ENCODE results near the gene IPP.
"Not testable (repeated sequence)": the region's sequence is repeated elsewhere in the genome, so short reads cannot be mapped to it uniquely, and the experiment has no call there.

IPP gene

GRCh38 chr1:45739137-45739536 is 11.3 kb downstream of the IPP start:
- no peak for DNase-seq

- DNase-seq = no peak
Observed at GRCh38 chr1:45730780-45731319, 19.6 kb downstream of the IPP start.

GRCh38 chr1:45730075-45730779 is 20.2 kb downstream of the IPP start:
- DNase-seq = peak; percentile 17 to 70

- not testable (repeated sequence) for DNase-seq
Observed at GRCh38 chr1:45726007-45726406, 24.4 kb downstream of the IPP start.

GRCh38 chr1:45723248-45723930 is 27.1 kb downstream of the IPP start:
- DNase-seq = peak in 1 of 2 donors; percentile 14

GRCh38 chr1:45722809-45723208 is 27.6 kb downstream of the IPP start:
- peak; percentile 63 to 66 for DNase-seq

- peak in 1 of 2 donors; percentile 16 for DNase-seq
Observed at GRCh38 chr1:45721207-45721606, 29.2 kb downstream of the IPP start.

- no peak for DNase-seq
Observed at GRCh38 chr1:45718289-45718688, 32.2 kb downstream of the IPP start.

GRCh38 chr1:45717386-45717785 is 33.1 kb downstream of the IPP start:
- DNase-seq = not testable (repeated sequence)

GRCh38 chr1:45716700-45717099 is 33.8 kb downstream of the IPP start:
- DNase-seq = no peak

- no peak for DNase-seq
Observed at GRCh38 chr1:45713711-45714110, 36.7 kb downstream of the IPP start.

GRCh38 chr1:45704637-45705036 is 45.8 kb downstream of the IPP start:
- no peak for DNase-seq

- no peak for DNase-seq
Observed at GRCh38 chr1:45694823-45695222, 55.6 kb downstream of the IPP start.

GRCh38 chr1:45693811-45694210 is 56.6 kb downstream of the IPP start:
- not testable (repeated sequence) for DNase-seq

- peak; percentile 80 to 93 for DNase-seq
Observed at GRCh38 chr1:45687754-45688740, 62.4 kb downstream of the IPP start, which contains the start of gene TMEM69. Gene TMEM69 (plus strand): TSS chr1:45688181. CDS start chr1:45691069, 2,888 bp downstream.

GRCh38 chr1:45687014-45687753 is 63.3 kb downstream of the IPP start:
- DNase-seq = peak; percentile 97 to 99

GRCh38 chr1:45686288-45687013 is 64.0 kb downstream of the IPP start, which contains the start of gene GPBP1L1:
Gene GPBP1L1 (minus strand): TSS chr1:45686533. CDS start chr1:45659087, 27,446 bp downstream.
- peak; percentile 94 to 98 for DNase-seq

GRCh38 chr1:45686015-45686287 is 64.5 kb downstream of the IPP start:
- DNase-seq = peak; percentile 21 to 44

GRCh38 chr1:45685308-45686014 is 65.0 kb downstream of the IPP start:
- peak; percentile 41 to 61 for DNase-seq

- DNase-seq = no peak
Observed at GRCh38 chr1:45684402-45684801, 66.1 kb downstream of the IPP start.

GRCh38 chr1:45682942-45683341 is 67.5 kb downstream of the IPP start:
- no peak for DNase-seq

Measured in inflammatory macrophage treated with lipopolysaccharide for 1 hour (primary cell).